Activated CD4-positive, CD25-positive, alpha-beta regulatory T cell treated with anti-CD3 and anti-CD28 coated beads, Interleukin-2, amount 50 U/mL, for 16 hours (primary cell): ENCODE data around the gene KIF18B.

ENCODE experiments used
- DNase-seq: peaks from one replicate; pipeline ENCODE4 v3.0.0-alpha.2; 2020; ENCODE audit warnings: low read depth, low spot score

The KIF18B gene

GRCh38 chr17:44878627-44879221 lies 68.8 kb downstream of the KIF18B start:
- no peak for DNase-seq

- DNase-seq, result no peak
Observed at GRCh38 chr17:44877121-44877520, 70.5 kb downstream of the KIF18B start.

GRCh38 chr17:44875761-44876160 lies 71.8 kb downstream of the KIF18B start:
- no peak for DNase-seq
